ENCODE measurements around the gene VPS35L.

- no peak for TF ChIP-seq CTCF (conservative IDR thresholded peaks at IDR 0.05; ENCODE audit: low read depth in 2 of 2)
- TF ChIP-seq EZH2 (IDR thresholded peaks at IDR 0.05; ENCODE audit: low read depth, unreplicated experiment), result no peak
- TF ChIP-seq EZH2phosphoT487 (IDR thresholded peaks at IDR 0.05; ENCODE audit: unreplicated experiment), result no peak
- TF ChIP-seq REST (IDR thresholded peaks at IDR 0.05; ENCODE audit: unreplicated experiment), result no peak
- TF ChIP-seq POLR2AphosphoS5 (IDR thresholded peaks at IDR 0.05; ENCODE audit: low read depth), result no peak
- no peak for TF ChIP-seq JUNB (IDR thresholded peaks at IDR 0.05; ENCODE audit: unreplicated experiment)
- TF ChIP-seq ETS1 (IDR thresholded peaks at IDR 0.05), result no peak
These were observed 167.5 kb downstream of the VPS35L start for GRCh38 chr16:19722981-19723380.
